ENCODE data around the gene TMIE. TPM values are rescaled to one million over a fixed set of nuclear protein-coding genes. Genes with fewer than 3 reads are reported as not detected.

TMIE gene
- total RNA-seq, 1 experiment from 2014 or later: 0.26 TPM

DNA sequence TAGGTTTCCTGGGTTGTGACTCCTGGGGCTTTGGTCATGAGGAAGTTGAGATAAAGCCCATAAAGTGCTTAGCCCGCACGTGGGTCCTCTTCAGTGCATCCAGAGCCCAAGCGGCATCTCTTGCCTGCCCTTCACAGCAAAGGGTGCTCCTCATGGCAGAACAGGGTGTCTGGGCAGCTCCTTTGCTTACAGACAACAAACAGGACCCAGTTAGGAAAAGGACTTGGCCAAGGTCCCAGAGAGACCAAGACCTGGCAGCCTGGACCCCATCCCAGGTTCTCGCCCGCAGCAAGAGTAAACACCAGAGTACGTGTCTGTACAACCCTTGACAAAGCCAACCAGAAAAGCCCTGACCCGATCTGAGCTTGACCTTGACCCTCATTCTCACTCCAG, 34.7 kb upstream of the TMIE start:
- no peak for DNase-seq (ENCODE audit: unreplicated experiment)
- Mint-ChIP-seq H3K4me3 (ENCODE audit: unreplicated experiment) (no peak overlapping the region), H3K36me3 (ENCODE audit: insufficient read depth, unreplicated experiment) (peaks cover 10% of the 10 kb centered on the region), H3K27me3 (ENCODE audit: insufficient read depth, unreplicated experiment) (no peaks in the 10 kb centered on the region), H3K4me1 (ENCODE audit: insufficient read depth, unreplicated experiment) (peaks cover 19% of the 10 kb centered on the region), H3K9me3 (ENCODE audit: unreplicated experiment) (no peaks in the 10 kb centered on the region), H3K27ac (ENCODE audit: low read depth, unreplicated experiment) (no peak overlapping the region)
- ChIA-PET POLR2A (interaction anchor here (0.8 to 3.2 kb wide), 6 partner anchors 8 to 178 kb away, joined by 3 to 13 read pairs (median 5); no protein-coding TSS in a partner anchor), CTCF (interaction anchor here (0.6 to 1.2 kb wide), 4 partner anchors 29 to 332 kb away, joined by 3 to 4 read pairs (median 3); no protein-coding TSS in a partner anchor)
- TF ChIP-seq, protein P1, sequence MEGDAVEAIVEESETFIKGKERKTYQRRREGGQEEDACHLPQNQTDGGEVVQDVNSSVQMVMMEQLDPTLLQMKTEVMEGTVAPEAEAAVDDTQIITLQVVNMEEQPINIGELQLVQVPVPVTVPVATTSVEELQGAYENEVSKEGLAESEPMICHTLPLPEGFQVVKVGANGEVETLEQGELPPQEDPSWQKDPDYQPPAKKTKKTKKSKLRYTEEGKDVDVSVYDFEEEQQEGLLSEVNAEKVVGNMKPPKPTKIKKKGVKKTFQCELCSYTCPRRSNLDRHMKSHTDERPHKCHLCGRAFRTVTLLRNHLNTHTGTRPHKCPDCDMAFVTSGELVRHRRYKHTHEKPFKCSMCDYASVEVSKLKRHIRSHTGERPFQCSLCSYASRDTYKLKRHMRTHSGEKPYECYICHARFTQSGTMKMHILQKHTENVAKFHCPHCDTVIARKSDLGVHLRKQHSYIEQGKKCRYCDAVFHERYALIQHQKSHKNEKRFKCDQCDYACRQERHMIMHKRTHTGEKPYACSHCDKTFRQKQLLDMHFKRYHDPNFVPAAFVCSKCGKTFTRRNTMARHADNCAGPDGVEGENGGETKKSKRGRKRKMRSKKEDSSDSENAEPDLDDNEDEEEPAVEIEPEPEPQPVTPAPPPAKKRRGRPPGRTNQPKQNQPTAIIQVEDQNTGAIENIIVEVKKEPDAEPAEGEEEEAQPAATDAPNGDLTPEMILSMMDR (IDR thresholded peaks at IDR 0.05; ENCODE audit: unreplicated experiment): no peak
- BruUV-seq (replicated peaks): no TSS peak
- intact Hi-C loops (cut with micrococcal nuclease): no loop called here

DNA sequence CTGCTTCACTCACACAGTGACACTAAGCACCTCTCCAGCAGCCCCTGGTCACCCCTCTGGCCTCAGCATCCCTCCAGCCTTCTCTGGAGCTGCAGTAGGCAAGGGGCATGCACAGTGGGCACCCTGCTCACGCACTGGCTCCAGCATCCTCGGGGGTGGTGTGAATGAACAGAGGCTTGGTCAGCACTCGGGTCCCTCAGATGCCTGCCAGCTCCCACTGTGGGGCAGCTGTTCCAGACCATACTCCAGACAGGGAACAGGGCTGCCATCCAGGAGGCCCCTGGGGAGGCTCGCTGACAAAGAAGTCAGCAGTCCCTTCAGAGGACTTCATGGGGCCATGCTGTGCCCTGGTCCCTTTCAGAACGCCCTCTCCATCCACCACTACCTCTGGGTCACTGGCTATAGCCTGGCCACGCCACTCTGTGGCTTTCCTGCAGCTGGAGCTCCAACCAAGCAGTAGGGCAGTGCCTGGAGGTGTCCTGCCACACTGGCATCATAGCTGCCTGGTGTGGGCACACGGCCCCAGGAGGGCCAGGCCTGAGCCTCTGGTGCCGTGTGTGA, 34.1 kb upstream of the TMIE start:
- H3K4me3 Mint-ChIP-seq (ENCODE audit: unreplicated experiment): no peak overlapping the region
- intact Hi-C loops (cut with micrococcal nuclease): no loop called here
- H3K27ac Mint-ChIP-seq (ENCODE audit: low read depth, unreplicated experiment): no peak overlapping the region
- no TSS peak for BruUV-seq (replicated peaks)
- peaks cover 15% of the 10 kb centered on the region for H3K4me1 Mint-ChIP-seq (ENCODE audit: insufficient read depth, unreplicated experiment)
- ChIA-PET CTCF (interaction anchor here (0.6 to 1.2 kb wide), 3 partner anchors 96 to 273 kb away, joined by 3 to 4 read pairs (median 3); no protein-coding TSS in a partner anchor), POLR2A (interaction anchor here (0.9 to 3.2 kb wide), 4 partner anchors 11 to 25 kb away, joined by 5 to 13 read pairs (median 6); no protein-coding TSS in a partner anchor)
- H3K9me3 Mint-ChIP-seq (ENCODE audit: unreplicated experiment): no peaks in the 10 kb centered on the region
- peaks cover 14% of the 10 kb centered on the region for H3K36me3 Mint-ChIP-seq (ENCODE audit: insufficient read depth, unreplicated experiment)
- H3K27me3 Mint-ChIP-seq (ENCODE audit: insufficient read depth, unreplicated experiment): no peaks in the 10 kb centered on the region
- DNase-seq (ENCODE audit: unreplicated experiment): no peak
- TF ChIP-seq, protein P1 (IDR thresholded peaks at IDR 0.05; ENCODE audit: unreplicated experiment): no peak

DNA sequence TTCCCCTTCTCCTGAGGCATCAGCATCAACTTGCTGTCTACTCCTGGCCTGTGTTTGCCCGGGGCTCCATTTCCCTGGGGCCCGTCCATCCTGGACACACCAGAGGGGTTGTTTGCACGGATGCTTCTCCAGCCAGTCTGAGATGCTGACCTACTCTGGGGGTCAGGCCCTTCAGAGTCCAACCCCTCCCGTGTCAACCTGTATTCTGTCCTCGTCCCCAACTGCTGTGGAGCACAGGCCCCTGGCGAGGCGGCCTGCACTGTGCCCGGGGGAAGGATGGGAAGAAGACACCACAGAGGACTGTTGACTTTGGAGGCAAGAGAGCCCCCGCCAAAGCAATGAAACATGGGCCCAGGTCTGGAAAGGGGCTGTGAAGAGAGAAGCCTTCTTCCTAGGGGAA, 33.5 kb upstream of the TMIE start:
- ChIA-PET POLR2A (interaction anchor here (0.9 to 2.8 kb wide), 2 partner anchors 11 to 24 kb away, joined by 5 to 13 read pairs; no protein-coding TSS in a partner anchor), CTCF (interaction anchor here (0.6 kb wide), 1 partner anchor 272 kb away, joined by 3 read pairs; no protein-coding TSS in a partner anchor)
- intact Hi-C loops (cut with micrococcal nuclease): no loop called here
- peaks cover 11% of the 10 kb centered on the region for H3K4me1 Mint-ChIP-seq (ENCODE audit: insufficient read depth, unreplicated experiment)
- DNase-seq (ENCODE audit: unreplicated experiment): no peak
- BruUV-seq (replicated peaks): no TSS peak
- H3K4me3 Mint-ChIP-seq (ENCODE audit: unreplicated experiment): no peak overlapping the region
- no peak overlapping the region for H3K27ac Mint-ChIP-seq (ENCODE audit: low read depth, unreplicated experiment)
- no peaks in the 10 kb centered on the region for H3K27me3 Mint-ChIP-seq (ENCODE audit: insufficient read depth, unreplicated experiment)
- no peaks in the 10 kb centered on the region for H3K9me3 Mint-ChIP-seq (ENCODE audit: unreplicated experiment)
- TF ChIP-seq, protein P1 (IDR thresholded peaks at IDR 0.05; ENCODE audit: unreplicated experiment): no peak
- H3K36me3 Mint-ChIP-seq (ENCODE audit: insufficient read depth, unreplicated experiment): peaks cover 16% of the 10 kb centered on the region

DNA sequence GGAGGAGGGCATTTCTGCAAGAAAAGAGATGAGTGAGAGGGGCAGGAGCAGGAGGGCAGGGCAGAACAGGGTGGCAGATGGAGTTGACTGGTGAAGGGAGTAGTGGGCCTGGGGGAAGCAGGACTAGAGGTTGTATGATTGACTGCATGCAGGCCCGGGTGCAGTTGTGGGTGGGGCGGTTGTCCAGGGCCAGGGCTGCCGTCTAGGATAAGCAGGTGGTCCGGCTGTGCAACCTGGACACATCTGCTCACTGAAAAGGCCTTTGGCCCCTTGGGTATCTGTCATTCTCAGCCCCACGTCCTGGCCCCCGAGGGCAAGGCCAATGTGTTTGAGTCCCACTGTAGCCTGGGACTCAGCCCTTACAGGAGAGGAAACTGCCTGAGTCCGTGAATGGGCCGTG, 33.1 kb upstream of the TMIE start:
- TF ChIP-seq, protein P1 (IDR thresholded peaks at IDR 0.05; ENCODE audit: unreplicated experiment): no peak
- BruUV-seq (replicated peaks): no TSS peak
- Mint-ChIP-seq H3K27ac (ENCODE audit: low read depth, unreplicated experiment) (no peak overlapping the region), H3K4me1 (ENCODE audit: insufficient read depth, unreplicated experiment) (peaks cover 6% of the 10 kb centered on the region), H3K9me3 (ENCODE audit: unreplicated experiment) (no peaks in the 10 kb centered on the region), H3K4me3 (ENCODE audit: unreplicated experiment) (no peak overlapping the region), H3K36me3 (ENCODE audit: insufficient read depth, unreplicated experiment) (peaks cover 16% of the 10 kb centered on the region), H3K27me3 (ENCODE audit: insufficient read depth, unreplicated experiment) (no peaks in the 10 kb centered on the region)
- intact Hi-C loops (cut with micrococcal nuclease): no loop called here
- ChIA-PET POLR2A (interaction anchor here (1.2 to 3.6 kb wide), 3 partner anchors 7 to 24 kb away, joined by 6 to 27 read pairs (median 19); partner anchors contain the start of gene ALS2CL), CTCF (interaction anchor here (4.1 kb wide), 1 partner anchor 179 kb away, joined by 18 read pairs; no protein-coding TSS in a partner anchor)
- DNase-seq (ENCODE audit: unreplicated experiment): no peak

All from MCF 10A (cell line).